Right lobe of liver (tissue), 6 donors: Measurements from ENCODE around the gene F13B. TPM values are rescaled to one million over a fixed set of nuclear protein-coding genes. Genes with fewer than 3 reads are reported as not detected.

Experiments used
- ATAC-seq, 4 donors: fragments of 200-7000 bp; cut with Tn5 transposase; one replicate each; pipeline ENCODE4 v1.9.1; 2020; ENCODE audit warnings: mild to moderate bottlenecking in 4 of 4, moderate library complexity in 4 of 4
- DNase-seq, 3 donors: peaks; one replicate each; pipeline ENCODE4 v3.0.0-alpha.2; 2020
- H3K27ac ChIP-seq, 3 donors: fragments of 200-600 bp; one replicate each; pipeline ENCODE4 v1.8.0; 2022
- H3K27me3 ChIP-seq, 2 donors: fragments of 200-600 bp; one replicate each; pipeline ENCODE4 v1.8.0; 2022
- H3K36me3 ChIP-seq, 4 donors: fragments of 200-600 bp; sonication (generic) in 1 of 4; one replicate each; pipeline versions ENCODE4 v1.5.1 to v1.8.0; 2017 to 2022; ENCODE audit warnings: control low read depth in 1 of 4
- H3K4me1 ChIP-seq, 4 donors: fragments of 200-600 bp; sonication (generic) in 1 of 4; one replicate each; pipeline versions ENCODE4 v1.5.1 to v1.8.0; 2017 to 2022; ENCODE audit warnings: control low read depth in 1 of 4
- H3K4me3 ChIP-seq, 3 donors: fragments of 200-600 bp; one replicate each; pipeline ENCODE4 v1.8.0; 2022
- H3K9me3 ChIP-seq, 4 donors: fragments of 200-600 bp; sonication (generic) in 1 of 4; one replicate each; pipeline versions ENCODE4 v1.5.1 to v1.8.0; 2017 to 2022; ENCODE audit warnings: control low read depth in 1 of 4
- POLR2A ChIP-seq: fragments of 450-650 bp; IDR thresholded peaks from one replicate; pipeline ENCODE4 v1.6.1; 2017; ENCODE audit warnings: antibody characterized with exemption, mild to moderate bottlenecking
- WGBS: methylation state at CpG from one replicate; pipeline ENCODE4 v1.1.6; 2018; ENCODE audit warnings: low coverage, low lambda C conversion rate; ENCODE audit not compliant: insufficient coverage; ENCODE audit errors: missing lambda C conversion rate; 5-methylcytosine and 5-hydroxymethylcytosine counted together
- intact Hi-C, 2 donors: fragments of 100-400 bp; cut with DNase I; formaldehyde crosslinking; loops; one replicate each; pipeline versions ENCODE4 v1.11.2 to v1.14.1; 2022
- total RNA-seq, 6 experiments: library from RNA; depleted of rRNA in 2 of 6; stranded (reverse); fragments of >200 nt in 2 of 6; fragmentation: NEBNext Ultra II Directional in 3 of 6; extraction: Animal tissue kit (Norgen Biotek cat#: 25700) in 3 of 6; gene quantifications; one replicate each; pipeline versions ENCODE4 v1.1.0 to v1.2.4, GENCODE V29; 2016 to 2023
- TF ChIP-seq, protein P1 (sequence below), 4 donors: fragments of 200-600 bp in 3 of 4; fragments of 450-650 bp in 1 of 4; IDR thresholded peaks; one replicate each; pipeline versions ENCODE4 v1.5.1 to v1.8.0; 2016 to 2022; ENCODE audit warnings: antibody characterized with exemption in 4 of 4, mild to moderate bottlenecking in 2 of 4
- donor health status: DM: no; HTN: yes; CAD: no.
- donor health status: DM: no; HTN: no; CAD: no.
- donor health status: DM: no; HTN: no; CAD: no.
- donor health status: DM: no; HTN: yes; CAD: no.
- donor health status: DM: no; HTN: yes; CAD: no.

Gene F13B
- total RNA-seq, 6 experiments from 2014 or later, result 20.2 to 143 (median 45.3) TPM

DNA sequence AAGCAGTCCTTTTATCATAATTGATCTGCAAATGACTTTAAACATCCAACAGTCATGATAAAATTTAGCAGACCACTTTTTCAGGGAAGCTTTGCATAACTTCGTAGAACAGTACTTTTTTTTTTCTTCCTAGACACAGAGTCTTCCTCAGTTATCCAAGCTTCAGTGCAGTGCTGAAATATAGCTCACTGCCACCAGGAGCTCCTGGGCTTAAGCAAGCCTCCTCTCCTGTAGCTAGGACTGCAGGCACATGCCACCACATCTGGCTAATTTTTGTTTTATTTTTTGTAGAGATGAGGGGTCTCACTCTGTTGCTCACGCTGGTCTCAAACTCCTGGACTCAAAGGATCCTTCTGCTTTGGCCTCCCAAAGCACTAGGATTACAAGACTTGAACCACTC lies 3.8 kb downstream of the F13B start:
- no peak overlapping the region for H3K27ac ChIP-seq
- peaks cover 0 to 28% (median 7%) of the 10 kb centered on the region in 4 donors for H3K4me1 ChIP-seq
- WGBS, result 40% methylated on average over 2 of the region's 2 CpGs
- ATAC-seq (peak; percentile 31 to 61 (median 36)), DNase-seq (no peak)
- peaks cover 0 to 19% (median 1%) of the 10 kb centered on the region in 4 donors for H3K36me3 ChIP-seq
- H3K4me3 ChIP-seq, result peak overlapping the region in 2 of 3 donors; percentile 6 to 8
- no peaks in the 10 kb centered on the region for H3K9me3 ChIP-seq
- TF ChIP-seq POLR2A, result no peak
- TF ChIP-seq, protein P1, sequence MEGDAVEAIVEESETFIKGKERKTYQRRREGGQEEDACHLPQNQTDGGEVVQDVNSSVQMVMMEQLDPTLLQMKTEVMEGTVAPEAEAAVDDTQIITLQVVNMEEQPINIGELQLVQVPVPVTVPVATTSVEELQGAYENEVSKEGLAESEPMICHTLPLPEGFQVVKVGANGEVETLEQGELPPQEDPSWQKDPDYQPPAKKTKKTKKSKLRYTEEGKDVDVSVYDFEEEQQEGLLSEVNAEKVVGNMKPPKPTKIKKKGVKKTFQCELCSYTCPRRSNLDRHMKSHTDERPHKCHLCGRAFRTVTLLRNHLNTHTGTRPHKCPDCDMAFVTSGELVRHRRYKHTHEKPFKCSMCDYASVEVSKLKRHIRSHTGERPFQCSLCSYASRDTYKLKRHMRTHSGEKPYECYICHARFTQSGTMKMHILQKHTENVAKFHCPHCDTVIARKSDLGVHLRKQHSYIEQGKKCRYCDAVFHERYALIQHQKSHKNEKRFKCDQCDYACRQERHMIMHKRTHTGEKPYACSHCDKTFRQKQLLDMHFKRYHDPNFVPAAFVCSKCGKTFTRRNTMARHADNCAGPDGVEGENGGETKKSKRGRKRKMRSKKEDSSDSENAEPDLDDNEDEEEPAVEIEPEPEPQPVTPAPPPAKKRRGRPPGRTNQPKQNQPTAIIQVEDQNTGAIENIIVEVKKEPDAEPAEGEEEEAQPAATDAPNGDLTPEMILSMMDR (IDR thresholded peaks at IDR 0.05), result peak in 1 of 4 donors; percentile 13
- no peaks in the 10 kb centered on the region for H3K27me3 ChIP-seq
- intact Hi-C loops, result loop anchor here in 1 of 2 donors (10.0 kb wide), 1 partner anchor 238 kb away; no protein-coding TSS in a partner anchor

DNA sequence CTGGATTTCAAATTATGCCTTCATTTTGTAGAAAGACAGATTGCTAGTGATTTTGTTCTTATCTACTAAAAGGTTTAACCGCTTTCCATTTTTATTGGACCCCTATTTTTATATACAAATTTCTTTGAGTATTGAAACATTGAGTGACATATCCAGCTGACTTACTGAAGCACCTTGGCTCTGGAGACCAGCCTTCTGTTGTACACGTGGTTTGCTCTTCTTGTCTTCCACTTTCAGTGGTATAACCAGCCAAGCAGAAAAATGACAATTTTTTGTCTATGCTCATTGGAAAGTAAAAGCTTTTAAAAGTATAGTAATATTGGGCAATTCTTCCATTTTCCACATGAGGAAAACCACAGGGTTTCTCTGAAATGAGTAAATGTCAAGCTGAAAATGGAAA lies 4.4 kb downstream of the F13B start:
- no peak for DNase-seq
- WGBS, result 58% methylated on average over 2 of the region's 2 CpGs
- peaks cover 0 to 23% (median 5%) of the 10 kb centered on the region in 4 donors for H3K4me1 ChIP-seq
- H3K27ac ChIP-seq, result no peak overlapping the region
- intact Hi-C loops, result loop anchor here in 1 of 2 donors (10.0 kb wide), 1 partner anchor 238 kb away; no protein-coding TSS in a partner anchor
- no peak overlapping the region for H3K4me3 ChIP-seq
- no peaks in the 10 kb centered on the region for H3K9me3 ChIP-seq
- TF ChIP-seq POLR2A, result no peak
- TF ChIP-seq, protein P1 (IDR thresholded peaks at IDR 0.05), result no peak
- no peak for ATAC-seq
- peaks cover 0 to 20% (median 4%) of the 10 kb centered on the region in 4 donors for H3K36me3 ChIP-seq
- no peaks in the 10 kb centered on the region for H3K27me3 ChIP-seq

DNA sequence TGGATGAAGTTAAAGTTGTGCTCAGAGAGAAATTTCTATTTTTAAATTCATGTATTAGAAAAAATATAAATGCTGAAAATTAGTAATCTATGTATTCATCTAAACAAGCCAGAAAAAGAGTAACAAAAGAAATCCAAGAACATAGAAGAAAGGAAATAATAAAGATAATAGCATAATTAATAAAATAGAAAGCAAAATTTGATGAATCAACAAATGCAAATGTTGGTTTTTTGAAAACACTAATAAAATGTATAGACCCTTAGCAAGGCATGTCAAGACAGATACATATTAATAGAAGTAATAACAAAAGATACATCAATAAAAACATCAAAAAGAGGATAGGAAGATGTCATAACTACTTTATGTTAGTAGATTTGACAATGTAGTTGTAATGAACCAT lies 18.0 kb downstream of the F13B start:
- H3K27me3 ChIP-seq, result no peaks in the 10 kb centered on the region
- H3K9me3 ChIP-seq, result peaks cover 0 to 3% (median 0%) of the 10 kb centered on the region in 4 donors
- intact Hi-C loops, result no loop called here
- no peak overlapping the region for H3K27ac ChIP-seq
- H3K4me3 ChIP-seq, result no peak overlapping the region
- H3K36me3 ChIP-seq, result peaks cover 0 to 24% (median 0%) of the 10 kb centered on the region in 4 donors
- no peak for DNase-seq
- no peaks in the 10 kb centered on the region for H3K4me1 ChIP-seq
- ATAC-seq, result no peak
- TF ChIP-seq, protein P1 (IDR thresholded peaks at IDR 0.05), result no peak
- no peak for TF ChIP-seq POLR2A

DNA sequence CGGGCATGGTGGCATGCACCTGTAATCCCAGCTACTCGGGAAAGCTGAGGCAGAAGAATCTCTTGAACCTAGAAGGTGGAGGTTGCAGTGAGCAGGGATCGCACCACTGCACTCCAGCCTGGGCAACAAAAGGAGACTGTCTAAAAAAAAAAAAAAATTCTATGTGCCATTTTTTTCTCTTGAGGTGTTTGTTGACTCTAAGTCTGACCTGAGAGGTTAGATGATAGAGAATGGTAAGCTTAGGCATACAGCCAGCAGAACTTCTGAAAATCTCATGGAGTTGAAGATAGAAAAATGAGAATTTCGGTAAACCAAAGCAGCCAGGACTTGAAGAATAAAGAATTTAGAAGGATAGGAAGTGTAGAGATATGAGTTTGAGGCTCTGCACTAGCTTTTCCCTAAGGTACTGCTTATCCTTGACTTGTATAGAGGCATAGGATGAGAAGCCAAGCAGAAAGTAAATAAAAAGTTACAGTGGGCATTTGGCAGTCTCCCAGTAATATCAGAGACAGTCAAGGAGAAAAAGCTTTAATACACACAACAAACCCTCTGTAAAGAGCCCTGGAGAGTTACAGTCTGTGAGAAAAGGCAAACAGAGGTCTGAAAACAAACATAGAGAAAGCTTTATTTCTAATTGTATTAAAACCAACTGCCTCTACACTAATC lies 24.3 kb downstream of the F13B start:
- intact Hi-C loops, result no loop called here
- TF ChIP-seq, protein P1 (IDR thresholded peaks at IDR 0.05), result no peak
- no peak for TF ChIP-seq POLR2A
- Histone ChIP-seq H3K27ac (no peak overlapping the region), H3K36me3 (peaks cover 0 to 13% (median 5%) of the 10 kb centered on the region in 4 donors), H3K9me3 (no peaks in the 10 kb centered on the region), H3K4me3 (no peak overlapping the region), H3K4me1 (no peaks in the 10 kb centered on the region), H3K27me3 (no peaks in the 10 kb centered on the region)
- DNase-seq (no peak), ATAC-seq (peak in 1 of 4 donors; percentile 67)
- 84% methylated on average over 3 of the region's 4 CpGs for WGBS
